ENCODE data around the gene SLC39A13.

The SLC39A13 gene

GRCh38 chr11:47407746-47408590 is at the start of gene SLC39A13:
SLC39A13 (plus strand) TSS chr11:47408590; CDS start chr11:47410095, 1,505 bp downstream.
- DNase-seq = peak; percentile 94

DNA sequence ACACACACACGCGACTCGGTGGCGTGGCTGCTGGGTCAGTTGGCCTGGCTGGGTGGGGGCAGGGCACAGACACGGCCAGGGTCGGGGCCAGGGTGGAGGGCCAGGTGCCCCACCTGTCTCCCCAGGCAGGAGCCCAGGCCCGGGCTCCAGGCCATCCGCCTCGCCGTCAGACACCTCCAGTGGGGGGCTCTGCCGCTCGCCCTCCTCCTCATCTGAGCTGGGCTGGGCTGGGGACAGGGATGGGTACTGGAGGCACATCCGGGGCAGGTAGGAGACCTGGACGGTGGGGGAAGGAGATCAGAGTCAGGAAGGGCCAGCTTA is 49.7 kb upstream of the SLC39A13 start:
- DNase-seq = no peak

GRCh38 chr11:47359162-47359561 is 49.2 kb upstream of the SLC39A13 start:
- no peak for DNase-seq

DNA sequence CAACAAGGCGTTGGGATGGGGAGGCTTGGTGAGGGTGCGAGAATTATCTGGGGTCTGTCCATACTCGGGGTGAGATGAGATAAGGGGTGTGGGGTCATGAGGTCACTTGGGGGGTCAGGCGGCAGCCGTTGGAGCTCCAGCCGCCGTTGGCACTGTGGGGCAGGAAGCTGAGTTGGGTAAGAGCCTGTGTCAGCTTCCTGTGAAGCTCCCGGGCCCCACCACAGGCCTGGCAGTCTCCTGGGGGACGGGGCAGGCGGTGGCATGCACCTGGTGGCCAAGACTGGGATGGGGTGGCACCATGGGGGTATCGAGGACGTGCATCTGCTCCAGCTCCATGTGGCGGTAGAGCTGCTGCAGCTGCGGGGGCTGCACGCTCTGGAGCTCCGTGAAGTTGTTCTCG is 48.8 kb upstream of the SLC39A13 start:
- no peak for DNase-seq

DNA sequence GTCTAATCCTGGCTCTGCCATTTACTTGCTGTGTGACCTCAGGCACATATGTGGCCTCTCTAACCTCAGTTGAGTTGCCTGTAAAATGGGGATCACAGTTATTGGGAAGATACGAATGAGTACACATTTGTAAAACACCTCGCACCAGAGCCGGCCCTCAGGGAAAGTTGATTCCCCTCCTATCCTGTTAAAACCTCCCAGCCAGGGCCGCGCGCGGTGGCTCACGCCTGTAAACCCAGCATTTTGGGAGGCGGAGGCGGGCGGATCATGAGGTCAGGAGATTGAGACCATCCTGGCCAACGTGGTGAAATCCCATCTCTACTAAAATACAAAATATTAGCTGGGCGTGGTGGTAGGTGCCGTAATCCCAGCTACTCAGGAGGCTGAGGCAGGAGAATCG is 48.0 kb upstream of the SLC39A13 start:
- DNase-seq = no peak

GRCh38 chr11:47361419-47361818 is 47.0 kb upstream of the SLC39A13 start:
- DNase-seq = no peak

GRCh38 chr11:47366020-47366490 is 42.3 kb upstream of the SLC39A13 start:
- DNase-seq = no peak

DNA sequence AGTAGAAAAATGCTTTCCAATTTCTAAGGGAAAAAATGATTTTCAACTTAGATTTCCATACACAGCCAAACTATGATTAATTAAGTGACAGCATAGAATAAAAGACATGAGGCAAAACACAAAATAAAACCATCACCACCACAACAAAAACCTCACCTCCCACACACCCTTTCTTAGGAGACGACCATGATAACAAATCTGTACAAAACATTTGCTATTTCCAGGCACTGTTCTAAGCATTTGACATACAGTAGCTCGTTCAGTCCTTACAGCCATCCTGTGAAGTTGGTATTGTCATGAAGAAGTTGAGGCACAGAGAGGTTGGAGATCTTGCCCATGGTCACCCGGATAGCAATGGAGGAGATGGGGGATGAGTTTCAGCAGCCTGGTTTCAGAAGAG is 38.7 kb upstream of the SLC39A13 start:
- no peak for DNase-seq

- no peak for DNase-seq
Measured at GRCh38 chr11:47372422-47372821, 36.0 kb upstream of the SLC39A13 start.

- peak; percentile 72 for DNase-seq
Measured at GRCh38 chr11:47373876-47374719, 34.3 kb upstream of the SLC39A13 start.

- DNase-seq = no peak
Measured at GRCh38 chr11:47374720-47375019, 33.7 kb upstream of the SLC39A13 start.

DNA sequence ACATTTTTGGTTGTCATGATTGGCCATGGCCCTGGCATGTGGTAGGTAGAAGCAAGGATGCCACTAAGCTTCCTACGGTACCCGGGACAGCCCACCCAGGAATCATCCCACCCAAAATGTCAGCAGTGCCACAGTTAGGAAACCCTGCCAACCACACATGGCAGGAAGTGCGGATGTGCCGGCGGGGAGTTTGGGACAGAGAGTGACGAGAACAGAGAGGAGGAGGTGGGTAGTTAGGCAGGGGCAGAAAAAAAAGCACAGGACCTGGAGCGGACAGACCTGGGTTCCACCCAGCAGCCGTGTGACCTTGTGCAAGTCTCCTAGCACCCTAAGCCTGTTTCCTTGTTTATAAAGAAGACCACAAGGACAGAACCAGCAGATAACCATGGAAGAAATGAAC is 33.4 kb upstream of the SLC39A13 start:
- no peak for DNase-seq

DNA sequence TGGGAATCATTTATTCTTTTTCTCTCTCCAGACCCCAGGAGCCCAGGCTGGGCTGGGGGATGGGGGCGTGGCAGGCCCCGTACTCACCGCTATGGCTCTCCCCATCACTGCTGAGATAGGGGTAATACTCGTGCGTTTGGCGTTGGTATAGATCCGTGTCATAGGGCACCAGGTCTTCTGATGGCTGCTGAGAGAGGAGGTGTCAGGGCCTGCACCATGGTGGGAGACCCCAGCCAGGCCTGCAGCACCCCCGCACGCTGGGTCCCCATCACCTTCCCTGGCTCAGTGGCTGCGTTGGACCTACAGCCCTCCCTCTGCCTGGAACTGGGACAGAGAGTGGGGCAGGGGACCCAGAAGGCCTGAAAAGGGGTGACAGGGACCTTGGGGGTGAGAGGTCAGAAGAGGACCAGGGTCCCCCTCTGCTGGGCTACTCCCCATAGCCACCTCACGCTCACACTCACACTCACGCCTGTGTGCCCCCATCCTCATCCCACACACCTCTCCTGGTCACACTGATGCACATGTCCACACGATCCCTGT is 32.8 kb upstream of the SLC39A13 start:
- no peak for DNase-seq

DNA sequence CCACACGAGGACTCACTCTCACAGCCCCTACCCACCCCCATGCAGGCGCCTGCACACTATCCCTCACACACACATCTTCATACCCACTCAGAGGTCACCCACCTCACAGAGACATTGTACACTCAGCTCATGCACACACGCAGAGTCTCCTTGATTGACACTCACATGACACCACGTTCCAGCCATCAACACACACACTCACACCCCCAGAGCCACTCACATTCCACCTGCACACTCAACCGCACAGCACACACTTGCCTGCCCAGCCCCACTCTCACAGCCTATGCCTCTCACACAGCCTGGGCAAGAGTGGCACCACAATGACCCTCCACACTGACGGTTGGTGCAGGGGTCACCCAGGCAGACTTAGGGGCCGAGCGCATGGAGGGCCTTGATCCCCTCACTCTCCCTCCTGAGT is 32.3 kb upstream of the SLC39A13 start:
- no peak for DNase-seq

GRCh38 chr11:47376525-47377371 is 31.6 kb upstream of the SLC39A13 start:
- no peak for DNase-seq

DNA sequence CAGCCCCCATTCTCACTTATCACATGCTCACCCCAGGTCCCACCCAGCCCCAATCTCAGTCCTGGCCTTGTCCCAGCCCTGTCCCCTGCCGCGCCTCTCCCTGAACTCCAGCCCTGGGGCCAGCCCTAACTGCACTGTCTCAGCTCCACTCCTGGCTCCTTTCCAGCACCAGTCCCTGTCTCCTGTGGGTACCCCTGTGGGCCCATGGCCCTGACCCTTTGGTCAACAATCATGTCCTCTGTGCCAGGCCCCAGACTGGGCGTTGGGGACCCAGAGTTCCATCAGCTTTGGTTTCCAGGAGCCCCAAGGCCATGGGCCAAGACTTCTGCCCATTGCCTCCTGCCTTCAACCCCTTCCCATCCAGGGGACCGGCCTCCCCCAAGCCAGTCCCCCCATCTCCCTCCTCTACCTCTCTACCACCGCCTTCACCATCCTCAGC is 30.8 kb upstream of the SLC39A13 start:
- DNase-seq = no peak

GRCh38 chr11:47378010-47378835 is 30.2 kb upstream of the SLC39A13 start, which contains the start of gene SPI1:
SPI1 (minus strand) TSS chr11:47378547; CDS start chr11:47378353, 194 bp downstream.
- no peak for DNase-seq

DNA sequence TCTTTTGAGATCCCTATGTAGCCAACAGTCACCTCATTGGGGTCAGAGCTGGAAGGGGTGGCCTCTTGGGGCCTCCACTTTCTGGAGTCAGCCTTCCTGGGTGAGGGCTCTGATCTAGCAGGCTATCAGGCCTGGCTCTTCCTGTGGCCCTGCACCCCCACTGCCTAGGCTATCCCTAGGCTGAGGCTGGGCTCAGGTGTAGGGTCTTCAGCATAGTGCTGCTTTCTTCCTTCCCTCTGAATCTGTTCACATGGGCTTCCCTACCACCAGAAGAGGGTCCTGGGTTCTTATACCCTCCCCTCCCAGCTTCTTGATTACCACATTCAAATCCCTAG is 29.6 kb upstream of the SLC39A13 start:
- no peak for DNase-seq

- no peak for DNase-seq
Measured at GRCh38 chr11:47379317-47379716, 29.1 kb upstream of the SLC39A13 start.

- no peak for DNase-seq
Measured at GRCh38 chr11:47380078-47380477, 28.3 kb upstream of the SLC39A13 start.

GRCh38 chr11:47383071-47383470 is 25.3 kb upstream of the SLC39A13 start:
- DNase-seq = no peak

DNA sequence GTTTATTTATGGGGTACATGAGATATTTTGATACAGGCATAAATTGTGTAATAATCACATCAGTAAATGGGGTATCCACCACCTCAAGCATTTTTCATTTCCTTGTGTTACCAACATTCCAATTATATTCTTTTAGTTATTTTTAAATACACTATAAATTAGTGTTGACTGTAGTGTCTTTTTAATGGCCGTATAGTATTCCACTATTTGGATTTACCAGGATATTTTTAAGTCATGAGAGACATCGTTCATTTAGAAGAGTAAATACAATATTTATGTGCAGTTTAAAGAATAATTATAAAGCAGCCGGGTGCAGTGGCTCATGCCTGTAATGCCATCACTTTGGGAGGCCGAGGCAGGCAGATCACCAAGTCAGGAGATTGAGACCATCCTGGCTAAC is 23.9 kb upstream of the SLC39A13 start:
- DNase-seq = no peak

Measured in NK-92 treated with Interleukin-12 subunit alpha and Interleukin-12 subunit beta, amount 100 ng/mL, for 24 hours (cell line).